A549 (cell line): ENCODE results near the gene SLC6A6. TPM values are rescaled to one million over a fixed set of nuclear protein-coding genes. Genes with fewer than 3 reads are reported as not detected.

Experiments used
- ATAC-seq, 2 experiments: fragments of 200-7000 bp in 1 of 2; fragments of >200 bp in 1 of 2; cut with Nextera tagmentation in 1 of 2; cut with Tn5 transposase in 1 of 2; 3 replicates each; pipeline versions ENCODE4 v1.8.0 to v1.9.1; 2018 to 2020; ENCODE audit warnings: mild to moderate bottlenecking in 1 of 2, moderate library complexity in 1 of 2
- CTCF ChIA-PET: fragments of 300-600 bp; sonication (Branson Sonifier 250); formaldehyde crosslinking; extraction: SDS; loops from one replicate; lab custom pipeline; 2021; ENCODE audit warnings: antibody characterized with exemption, inconsistent platforms; lab: Yijun Ruan, JAX
- POLR2A ChIA-PET: fragments of 350-600 bp; formaldehyde crosslinking; extraction: SDS; loops from one replicate; lab custom pipeline; 2021; ENCODE audit warnings: antibody characterized with exemption, inconsistent platforms; lab: Yijun Ruan, JAX
- DNase-seq, 2 experiments: peaks; one replicate each; pipeline versions ENCODE4 v3.0.0 to v3.0.0-alpha.2; 2011 to 2016; ENCODE audit warnings: low read depth in 1 of 2, low spot score in 1 of 2
- FAIRE-seq: peaks from 2 replicates; lab custom pipeline; 2011; peaks lifted over from hg19 to GRCh38; lab: Jason Lieb, UNC
- H3K27ac ChIP-seq, 2 experiments: fragments of >200 bp; sonication (Bioruptor Twin); formaldehyde crosslinking; 3 replicates each; pipeline ENCODE4 v1.5.1; 2016 to 2017
- H3K4me1 ChIP-seq: fragments of >200 bp; sonication (Bioruptor Twin); formaldehyde crosslinking; 3 replicates; pipeline ENCODE4 v1.6.1; 2016
- H3K4me2 ChIP-seq: fragments of >200 bp; sonication (Bioruptor Twin); formaldehyde crosslinking; 3 replicates; pipeline ENCODE4 v1.6.1; 2016
- H3K4me3 ChIP-seq: fragments of >200 bp; sonication (Bioruptor Twin); formaldehyde crosslinking; 3 replicates; pipeline ENCODE4 v1.5.1; 2016
- H3K9me3 ChIP-seq: fragments of >200 bp; sonication (Bioruptor Twin); formaldehyde crosslinking; 3 replicates; pipeline ENCODE4 v1.6.1; 2016
- CBX2 ChIP-seq: fragments of 200-600 bp; sonication (generic); IDR thresholded peaks from 2 replicates; pipeline ENCODE4 v1.6.1; 2016; ENCODE audit warnings: low read depth, mild to moderate bottlenecking, borderline replicate concordance
- CHD2 ChIP-seq: fragments of 150-350 bp; IDR thresholded peaks from 2 replicates; pipeline ENCODE4 v1.6.1; 2014; ENCODE audit warnings: low read length; ENCODE audit not compliant: partially characterized antibody
- EHMT2 ChIP-seq: fragments of 200-600 bp; sonication (generic); IDR thresholded peaks from 2 replicates; pipeline ENCODE4 v1.6.1; 2016; ENCODE audit warnings: antibody characterized with exemption, low read depth, mild to moderate bottlenecking, moderate library complexity
- FOSB ChIP-seq: fragments of 250-450 bp; sonication (Bioruptor Pico); IDR thresholded peaks from 2 replicates; pipeline ENCODE4 v1.5.0; 2020; ENCODE audit warnings: mild to moderate bottlenecking, moderate library complexity
- HES2 ChIP-seq: fragments of >200 bp; sonication (Bioruptor Twin); formaldehyde crosslinking; IDR thresholded peaks from 2 replicates; pipeline ENCODE4 v1.6.1; 2016
- HOXA7 ChIP-seq: fragments of 250-450 bp; sonication (Bioruptor Pico); IDR thresholded peaks from 2 replicates; pipeline ENCODE4 v1.5.0; 2020; ENCODE audit warnings: mild to moderate bottlenecking, moderate library complexity
- HOXB13 ChIP-seq: fragments of 250-450 bp; sonication (Bioruptor Pico); IDR thresholded peaks from 2 replicates; pipeline ENCODE4 v1.5.0; 2020; ENCODE audit warnings: low read depth, mild to moderate bottlenecking, moderate library complexity
- HOXB5 ChIP-seq: fragments of 250-450 bp; sonication (Bioruptor Pico); IDR thresholded peaks from 2 replicates; pipeline ENCODE4 v1.5.0; 2020; ENCODE audit warnings: mild to moderate bottlenecking, moderate library complexity
- JUN ChIP-seq, 2 experiments: fragments of >200 bp; sonication (Bioruptor Twin); formaldehyde crosslinking; IDR thresholded peaks; 2 replicates in 1 of 2; 3 replicates in 1 of 2; pipeline ENCODE4 v1.6.1; 2016 to 2017
- KDM1A ChIP-seq: fragments of 200-600 bp; sonication (generic); IDR thresholded peaks from 2 replicates; pipeline ENCODE4 v1.6.1; 2016; ENCODE audit warnings: low read depth, mild to moderate bottlenecking
- KDM5A ChIP-seq: fragments of 200-600 bp; sonication (generic); IDR thresholded peaks from 2 replicates; pipeline ENCODE4 v1.6.1; 2016; ENCODE audit warnings: antibody characterized with exemption, mild to moderate bottlenecking
- MAFK ChIP-seq: fragments of 450-650 bp; IDR thresholded peaks from 2 replicates; pipeline ENCODE4 v1.6.1; 2014; ENCODE audit not compliant: partially characterized antibody
- MAZ ChIP-seq: fragments of 150-350 bp; IDR thresholded peaks from 2 replicates; pipeline ENCODE4 v1.6.1; 2014; ENCODE audit warnings: antibody characterized with exemption, low read depth, low read length, borderline replicate concordance
- MYC ChIP-seq: IDR thresholded peaks from 2 replicates; pipeline ENCODE4 v1.6.1; 2012; ENCODE audit warnings: mild to moderate bottlenecking, inconsistent platforms, low read length, improper control_type of control experiment, borderline replicate concordance
- NR3C1 ChIP-seq: fragments of >200 bp; sonication (Bioruptor Twin); formaldehyde crosslinking; IDR thresholded peaks from 3 replicates; pipeline ENCODE4 v1.6.1; 2017
- POLR2AphosphoS2 ChIP-seq: conservative IDR thresholded peaks from 2 replicates; pipeline ENCODE4 v1.6.1; 2012; ENCODE audit warnings: low read length, improper control_type of control experiment, inconsistent platforms
- RAD21 ChIP-seq, 2 experiments: fragments of >200 bp in 1 of 2; sonication (Bioruptor Twin) in 1 of 2; formaldehyde crosslinking in 1 of 2; IDR thresholded peaks in 1 of 2; conservative IDR thresholded peaks in 1 of 2; 2 replicates in 1 of 2; 3 replicates in 1 of 2; pipeline ENCODE4 v1.6.1; 2012 to 2018; ENCODE audit warnings: inconsistent platforms in 1 of 2
- REST ChIP-seq: fragments of 200-600 bp; sonication (generic); IDR thresholded peaks from 2 replicates; pipeline ENCODE4 v1.6.1; 2016; ENCODE audit warnings: antibody characterized with exemption, mild to moderate bottlenecking, moderate library complexity
- SMC3 ChIP-seq: fragments of >200 bp; sonication (Bioruptor Twin); formaldehyde crosslinking; IDR thresholded peaks from 3 replicates; pipeline ENCODE4 v1.6.1; 2018; ENCODE audit warnings: inconsistent platforms
- SREBF2 ChIP-seq: fragments of 450-650 bp; IDR thresholded peaks from 2 replicates; pipeline ENCODE4 v1.6.1; 2014; ENCODE audit warnings: mild to moderate bottlenecking, moderate library complexity
- TFCP2L1 ChIP-seq: fragments of 250-450 bp; sonication (Bioruptor Pico); IDR thresholded peaks from 2 replicates; pipeline ENCODE4 v1.5.0; 2021; ENCODE audit warnings: mild to moderate bottlenecking
- ZNF302 ChIP-seq: fragments of 250-450 bp; sonication (Bioruptor Pico); IDR thresholded peaks from 2 replicates; pipeline ENCODE4 v1.9.0; 2021; ENCODE audit warnings: inconsistent platforms, mild to moderate bottlenecking, moderate library complexity
- WGBS: methylation state at CpG from one replicate; pipeline ENCODE4 v1.1.6; 2017; ENCODE audit errors: missing lambda C conversion rate; 5-methylcytosine and 5-hydroxymethylcytosine counted together
- polyA plus RNA-seq, 4 experiments: library from polyadenylated mRNA; depleted of rRNA in 3 of 4; stranded (reverse); fragments of >200 nt; fragmentation: RNase III in 1 of 4; extraction: RNeasy Plus Mini Kit Qiagen cat#74134 plus additional on column Dnase treatment in 1 of 4; gene quantifications; 2 replicates in 3 of 4; 3 replicates in 1 of 4; pipeline ENCODE4 v1.2.3, GENCODE V29; 2011 to 2017

Gene SLC6A6
- polyA plus RNA-seq, 2 of the 4 experiments (the other 2 are of a cell fraction), result 73.3 to 73.8 TPM

GRCh38 chr3:14414846-14415464 lies 12.5 kb downstream of the SLC6A6 start:
- H3K9me3 ChIP-seq, result no peaks in the 10 kb centered on the region
- H3K4me1 ChIP-seq, result peaks cover 100% of the 10 kb centered on the region
- no peak overlapping the region for H3K4me3 ChIP-seq
- ATAC-seq (no peak), DNase-seq (no peak), FAIRE-seq (no peak)
- ChIA-PET POLR2A (interaction anchor here (1.9 to 2.0 kb wide), 2 partner anchors 10 to 13 kb away, joined by 7 read pairs; partner anchors contain the start of gene SLC6A6), CTCF (interaction anchor here (1.2 to 3.1 kb wide), 7 partner anchors 9 to 212 kb away, joined by 4 to 19 read pairs (median 6); partner anchors contain the start of gene SLC6A6)
- WGBS, result 77% methylated on average over 4 of the region's 5 CpGs
- peak overlapping the region; percentile 92 to 98 for H3K27ac ChIP-seq
- H3K4me2 ChIP-seq, result peak overlapping the region; percentile 62
- no peak for TF ChIP-seq CBX2
- no peak for TF ChIP-seq RAD21 (conservative IDR thresholded peaks at IDR 0.05 in 1 of 2, IDR thresholded peaks at IDR 0.05 in 1 of 2)
- TF ChIP-seq KDM5A, result no peak
- no peak for TF ChIP-seq SMC3
- TF ChIP-seq NR3C1, result no peak
- no peak for TF ChIP-seq HOXB13 (CRISPR knock-in tag)
- no peak for TF ChIP-seq POLR2AphosphoS2
- no peak for TF ChIP-seq ZNF302 (CRISPR knock-in tag)

DNA sequence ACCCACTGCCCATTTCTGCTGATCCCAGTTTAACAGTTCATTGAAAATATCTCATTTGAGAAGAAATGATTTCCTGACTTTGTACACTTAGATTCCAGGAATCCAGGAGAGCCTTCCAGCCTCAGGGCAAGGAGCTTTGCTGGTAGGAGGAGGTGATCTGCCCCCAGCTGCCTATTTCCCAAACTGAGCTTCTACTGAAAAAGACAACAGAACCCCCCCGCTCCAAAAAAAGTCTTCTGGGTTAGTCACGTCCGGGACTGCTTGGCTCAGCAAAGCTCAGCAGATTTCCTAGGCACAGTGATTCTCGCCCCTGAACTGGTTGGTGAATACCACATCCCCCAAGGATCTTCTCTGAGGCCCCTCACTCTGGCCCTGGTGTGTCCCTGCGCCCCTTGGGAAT lies 13.1 kb downstream of the SLC6A6 start:
- Histone ChIP-seq H3K4me2 (peak overlapping the region; percentile 62), H3K4me1 (peaks cover 100% of the 10 kb centered on the region), H3K27ac (peak overlapping the region; percentile 92 to 98), H3K9me3 (no peaks in the 10 kb centered on the region), H3K4me3 (no peak overlapping the region)
- FAIRE-seq, result no peak
- WGBS, result 78% methylated on average over 5 of the region's 5 CpGs
- ATAC-seq, result no peak
- TF ChIP-seq HOXA7 (no peak), JUN (IDR thresholded peaks at IDR 0.05) (no peak), MAFK (peak; percentile 25), TFCP2L1 (CRISPR knock-in tag) (no peak), FOSB (CRISPR knock-in tag) (no peak), KDM1A (no peak), SREBF2 (no peak)
- DNase-seq, result no peak
- ChIA-PET POLR2A (interaction anchor here (1.9 to 2.0 kb wide), 2 partner anchors 11 to 13 kb away, joined by 7 read pairs; partner anchors contain the start of gene SLC6A6), CTCF (interaction anchor here (0.6 to 3.1 kb wide), 10 partner anchors 10 to 1234 kb away, joined by 4 to 19 read pairs (median 6); partner anchors contain the start of gene SLC6A6)

DNA sequence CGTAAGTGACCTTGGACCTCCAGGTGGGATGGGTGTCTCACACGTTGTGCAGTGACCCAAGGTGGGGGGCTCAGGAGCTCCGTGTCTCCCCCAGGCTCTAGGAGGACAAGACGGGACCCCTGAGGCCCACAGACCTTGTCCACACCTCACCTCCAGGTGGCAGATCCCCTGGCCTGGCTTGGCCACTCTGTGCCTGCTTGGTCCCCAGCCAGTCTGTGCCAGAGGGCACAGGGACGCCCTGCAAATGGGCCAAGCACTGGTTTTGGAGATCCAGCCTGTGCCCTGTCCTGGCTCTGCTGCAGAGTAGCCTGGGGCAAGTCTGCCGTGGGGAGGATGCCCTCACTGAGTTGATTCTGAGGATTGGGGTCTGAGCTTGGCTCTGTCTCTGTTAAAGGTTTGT lies 14.0 kb downstream of the SLC6A6 start:
- peaks cover 100% of the 10 kb centered on the region for H3K4me1 ChIP-seq
- no peak for FAIRE-seq
- POLR2A ChIA-PET, result interaction anchor here (1.9 to 2.0 kb wide), 2 partner anchors 12 to 14 kb away, joined by 7 read pairs; partner anchors contain the start of gene SLC6A6

More for the DNA sequence above, 14.0 kb downstream of the SLC6A6 start:
- H3K27ac ChIP-seq, result peak overlapping the region; percentile 92 to 98
- CTCF ChIA-PET, result interaction anchor here (1.1 to 3.1 kb wide), 7 partner anchors 10 to 155 kb away, joined by 5 to 19 read pairs (median 6); partner anchors contain the start of gene SLC6A6
- H3K4me2 ChIP-seq, result no peak overlapping the region; the same call in 2 of the 3 replicates
- TF ChIP-seq TFCP2L1 (CRISPR knock-in tag) (no peak), CHD2 (no peak), SMC3 (no peak), HOXB5 (CRISPR knock-in tag) (no peak), POLR2AphosphoS2 (no peak), MAFK (no peak), REST (no peak), MAZ (no peak), EHMT2 (no peak), FOSB (CRISPR knock-in tag) (no peak), MYC (no peak), HES2 (no peak), NR3C1 (no peak)
- ATAC-seq, result no peak
- no peaks in the 10 kb centered on the region for H3K9me3 ChIP-seq
- DNase-seq, result no peak
- no peak overlapping the region for H3K4me3 ChIP-seq
- 86% methylated on average over 3 of the region's 6 CpGs for WGBS
